GM23338 (cell line): ENCODE measurements around the gene LONRF3.

Source experiments
- CREB1 ChIP-seq: fragments of 250-450 bp; sonication (Bioruptor Pico); IDR thresholded peaks from 2 replicates; pipeline ENCODE4 v1.5.0; 2020; ENCODE audit warnings: low read depth, mild to moderate bottlenecking, moderate library complexity
- EZH2 ChIP-seq: fragments of 200-600 bp; sonication (generic); IDR thresholded peaks from one replicate; pipeline ENCODE4 v1.8.0; 2017; ENCODE audit warnings: antibody characterized with exemption, mild to moderate bottlenecking, low read depth; ENCODE audit not compliant: unreplicated experiment
- EZH2phosphoT487 ChIP-seq: fragments of 200-600 bp; sonication (generic); IDR thresholded peaks from one replicate; pipeline ENCODE4 v1.8.1; 2018; ENCODE audit warnings: antibody characterized with exemption; ENCODE audit not compliant: unreplicated experiment
- NANOG ChIP-seq: IDR thresholded peaks from 2 replicates; pipeline ENCODE4 v1.6.1; 2016; ENCODE audit warnings: antibody characterized with exemption, borderline replicate concordance
- POLR2AphosphoS5 ChIP-seq: IDR thresholded peaks from 2 replicates; pipeline ENCODE4 v1.6.1; 2016; ENCODE audit warnings: antibody characterized with exemption, low read depth
- TF ChIP-seq, protein P1 (sequence below), 2 experiments: fragments of 200-600 bp in 1 of 2; sonication (generic) in 1 of 2; conservative IDR thresholded peaks; 2 replicates each; pipeline versions ENCODE4 v1.5.1 to v1.6.1; 2016 to 2017; ENCODE audit warnings: antibody characterized with exemption in 2 of 2, low read depth in 2 of 2, mild to moderate bottlenecking in 2 of 2, moderate library complexity in 1 of 2
- TF ChIP-seq, protein P2 (sequence below): IDR thresholded peaks from one replicate; pipeline ENCODE4 v1.6.1; 2018; ENCODE audit warnings: antibody characterized with exemption; ENCODE audit not compliant: unreplicated experiment

DNA sequence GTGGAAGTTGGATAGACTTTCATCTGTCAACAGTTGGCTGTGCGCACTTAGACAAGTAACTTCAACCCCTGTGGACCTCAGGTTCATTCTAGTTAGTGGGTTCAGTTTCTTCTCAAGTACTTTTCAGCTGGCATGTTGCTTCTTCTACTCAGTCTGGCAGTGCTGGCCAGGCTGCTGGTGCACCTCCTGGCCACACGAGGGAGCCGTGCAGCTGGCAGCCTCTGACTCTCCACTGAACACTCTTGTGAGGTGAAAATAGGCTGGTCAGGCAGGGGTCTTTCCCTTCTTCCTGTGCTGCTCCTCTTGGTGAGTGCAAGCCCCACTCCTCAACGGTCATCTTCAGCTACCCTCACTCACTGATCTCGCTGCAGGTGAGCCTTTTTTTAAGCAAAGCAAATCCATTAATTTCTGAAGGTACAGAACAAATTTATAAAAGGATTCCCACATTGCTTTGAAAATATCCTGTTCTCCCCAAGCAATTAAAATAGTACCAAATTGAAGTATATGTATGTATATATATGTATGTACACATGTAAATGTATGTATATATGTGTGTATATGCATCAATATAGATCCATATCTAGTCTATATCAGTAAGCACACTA is 30.6 kb downstream of the LONRF3 start:
- TF ChIP-seq, protein P1, sequence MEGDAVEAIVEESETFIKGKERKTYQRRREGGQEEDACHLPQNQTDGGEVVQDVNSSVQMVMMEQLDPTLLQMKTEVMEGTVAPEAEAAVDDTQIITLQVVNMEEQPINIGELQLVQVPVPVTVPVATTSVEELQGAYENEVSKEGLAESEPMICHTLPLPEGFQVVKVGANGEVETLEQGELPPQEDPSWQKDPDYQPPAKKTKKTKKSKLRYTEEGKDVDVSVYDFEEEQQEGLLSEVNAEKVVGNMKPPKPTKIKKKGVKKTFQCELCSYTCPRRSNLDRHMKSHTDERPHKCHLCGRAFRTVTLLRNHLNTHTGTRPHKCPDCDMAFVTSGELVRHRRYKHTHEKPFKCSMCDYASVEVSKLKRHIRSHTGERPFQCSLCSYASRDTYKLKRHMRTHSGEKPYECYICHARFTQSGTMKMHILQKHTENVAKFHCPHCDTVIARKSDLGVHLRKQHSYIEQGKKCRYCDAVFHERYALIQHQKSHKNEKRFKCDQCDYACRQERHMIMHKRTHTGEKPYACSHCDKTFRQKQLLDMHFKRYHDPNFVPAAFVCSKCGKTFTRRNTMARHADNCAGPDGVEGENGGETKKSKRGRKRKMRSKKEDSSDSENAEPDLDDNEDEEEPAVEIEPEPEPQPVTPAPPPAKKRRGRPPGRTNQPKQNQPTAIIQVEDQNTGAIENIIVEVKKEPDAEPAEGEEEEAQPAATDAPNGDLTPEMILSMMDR (conservative IDR thresholded peaks at IDR 0.05; ENCODE audit: low read depth in 2 of 2): peak; percentile 64 to 82
- TF ChIP-seq POLR2AphosphoS5: no peak
- TF ChIP-seq EZH2: no peak
- no peak for TF ChIP-seq NANOG
- TF ChIP-seq CREB1 (CRISPR knock-in tag): no peak
- no peak for TF ChIP-seq EZH2phosphoT487
- TF ChIP-seq, protein P2, sequence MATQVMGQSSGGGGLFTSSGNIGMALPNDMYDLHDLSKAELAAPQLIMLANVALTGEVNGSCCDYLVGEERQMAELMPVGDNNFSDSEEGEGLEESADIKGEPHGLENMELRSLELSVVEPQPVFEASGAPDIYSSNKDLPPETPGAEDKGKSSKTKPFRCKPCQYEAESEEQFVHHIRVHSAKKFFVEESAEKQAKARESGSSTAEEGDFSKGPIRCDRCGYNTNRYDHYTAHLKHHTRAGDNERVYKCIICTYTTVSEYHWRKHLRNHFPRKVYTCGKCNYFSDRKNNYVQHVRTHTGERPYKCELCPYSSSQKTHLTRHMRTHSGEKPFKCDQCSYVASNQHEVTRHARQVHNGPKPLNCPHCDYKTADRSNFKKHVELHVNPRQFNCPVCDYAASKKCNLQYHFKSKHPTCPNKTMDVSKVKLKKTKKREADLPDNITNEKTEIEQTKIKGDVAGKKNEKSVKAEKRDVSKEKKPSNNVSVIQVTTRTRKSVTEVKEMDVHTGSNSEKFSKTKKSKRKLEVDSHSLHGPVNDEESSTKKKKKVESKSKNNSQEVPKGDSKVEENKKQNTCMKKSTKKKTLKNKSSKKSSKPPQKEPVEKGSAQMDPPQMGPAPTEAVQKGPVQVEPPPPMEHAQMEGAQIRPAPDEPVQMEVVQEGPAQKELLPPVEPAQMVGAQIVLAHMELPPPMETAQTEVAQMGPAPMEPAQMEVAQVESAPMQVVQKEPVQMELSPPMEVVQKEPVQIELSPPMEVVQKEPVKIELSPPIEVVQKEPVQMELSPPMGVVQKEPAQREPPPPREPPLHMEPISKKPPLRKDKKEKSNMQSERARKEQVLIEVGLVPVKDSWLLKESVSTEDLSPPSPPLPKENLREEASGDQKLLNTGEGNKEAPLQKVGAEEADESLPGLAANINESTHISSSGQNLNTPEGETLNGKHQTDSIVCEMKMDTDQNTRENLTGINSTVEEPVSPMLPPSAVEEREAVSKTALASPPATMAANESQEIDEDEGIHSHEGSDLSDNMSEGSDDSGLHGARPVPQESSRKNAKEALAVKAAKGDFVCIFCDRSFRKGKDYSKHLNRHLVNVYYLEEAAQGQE: no peak
